GM11168 (cell line): ENCODE results near the gene ADGRG3.
"Not testable (repeated sequence)": the region's sequence is repeated elsewhere in the genome, so short reads cannot be mapped to it uniquely, and the experiment has no call there.

Source experiments
- in situ Hi-C: fragments of 300-500 bp; cut with MboI; formaldehyde crosslinking; loops from one replicate; pipeline ENCODE4 v1.12.0; 2022; ENCODE audit warnings: low sequenced_read_pairs; ENCODE audit not compliant: unreplicated experiment

Gene ADGRG3

DNA sequence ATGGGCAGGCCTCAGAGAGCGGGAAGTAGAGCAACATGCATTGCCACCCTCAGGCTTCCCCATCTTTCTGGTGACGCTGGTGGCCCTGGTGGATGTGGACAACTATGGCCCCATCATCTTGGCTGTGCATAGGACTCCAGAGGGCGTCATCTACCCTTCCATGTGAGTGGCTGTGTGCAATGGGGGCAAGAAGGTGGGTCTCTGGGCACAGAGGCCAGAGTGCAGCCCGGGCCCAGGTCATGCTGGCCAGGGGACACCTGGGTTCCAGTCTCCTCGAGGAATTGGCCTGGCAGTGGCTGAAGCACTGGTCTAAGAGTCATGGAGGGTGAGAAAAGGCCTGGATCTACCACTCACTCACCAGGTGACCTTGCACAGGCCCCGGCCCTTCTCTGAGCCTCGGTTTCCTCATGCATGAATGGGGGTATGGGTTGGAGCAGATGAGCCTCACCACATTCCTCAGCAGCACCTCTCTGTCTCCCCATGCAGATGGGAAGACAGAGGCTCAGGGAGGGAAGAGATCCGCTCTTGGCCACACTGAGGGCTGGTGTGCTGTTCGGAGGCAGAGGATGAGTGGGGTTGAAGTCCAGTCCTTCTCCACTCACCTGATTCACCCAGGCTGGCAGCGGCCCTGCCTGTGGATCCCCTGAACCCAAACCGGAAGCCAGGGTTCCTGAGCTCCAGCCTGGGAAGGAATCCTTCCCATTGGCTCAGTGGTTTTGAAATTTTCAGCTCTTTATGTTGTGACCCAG lies 7.2 kb upstream of the ADGRG3 start:
- in situ Hi-C loops, result no loop called here

DNA sequence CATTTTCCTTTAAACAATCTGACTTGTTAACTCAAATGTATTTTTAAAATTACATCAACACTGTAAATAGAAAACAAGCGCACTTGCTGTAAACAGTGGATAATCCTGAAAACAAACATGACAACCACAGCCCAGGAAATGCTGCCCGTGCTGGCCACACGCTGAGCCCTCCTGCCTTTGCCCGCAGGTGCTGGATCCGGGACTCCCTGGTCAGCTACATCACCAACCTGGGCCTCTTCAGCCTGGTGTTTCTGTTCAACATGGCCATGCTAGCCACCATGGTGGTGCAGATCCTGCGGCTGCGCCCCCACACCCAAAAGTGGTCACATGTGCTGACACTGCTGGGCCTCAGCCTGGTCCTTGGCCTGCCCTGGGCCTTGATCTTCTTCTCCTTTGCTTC lies 6.6 kb upstream of the ADGRG3 start:
- in situ Hi-C loops, result no loop called here

- in situ Hi-C loops, result no loop called here
These were observed 5.9 kb upstream of the ADGRG3 start for GRCh38 chr16:57661936-57662906.

DNA sequence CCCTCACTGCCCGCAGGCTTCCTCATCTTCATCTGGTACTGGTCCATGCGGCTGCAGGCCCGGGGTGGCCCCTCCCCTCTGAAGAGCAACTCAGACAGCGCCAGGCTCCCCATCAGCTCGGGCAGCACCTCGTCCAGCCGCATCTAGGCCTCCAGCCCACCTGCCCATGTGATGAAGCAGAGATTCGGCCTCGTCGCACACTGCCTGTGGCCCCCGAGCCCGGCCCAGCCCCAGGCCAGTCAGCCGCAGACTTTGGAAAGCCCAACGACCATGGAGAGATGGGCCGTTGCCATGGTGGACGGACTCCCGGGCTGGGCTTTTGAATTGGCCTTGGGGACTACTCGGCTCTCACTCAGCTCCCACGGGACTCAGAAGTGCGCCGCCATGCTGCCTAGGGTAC lies 4.7 kb upstream of the ADGRG3 start:
- in situ Hi-C loops, result no loop called here

DNA sequence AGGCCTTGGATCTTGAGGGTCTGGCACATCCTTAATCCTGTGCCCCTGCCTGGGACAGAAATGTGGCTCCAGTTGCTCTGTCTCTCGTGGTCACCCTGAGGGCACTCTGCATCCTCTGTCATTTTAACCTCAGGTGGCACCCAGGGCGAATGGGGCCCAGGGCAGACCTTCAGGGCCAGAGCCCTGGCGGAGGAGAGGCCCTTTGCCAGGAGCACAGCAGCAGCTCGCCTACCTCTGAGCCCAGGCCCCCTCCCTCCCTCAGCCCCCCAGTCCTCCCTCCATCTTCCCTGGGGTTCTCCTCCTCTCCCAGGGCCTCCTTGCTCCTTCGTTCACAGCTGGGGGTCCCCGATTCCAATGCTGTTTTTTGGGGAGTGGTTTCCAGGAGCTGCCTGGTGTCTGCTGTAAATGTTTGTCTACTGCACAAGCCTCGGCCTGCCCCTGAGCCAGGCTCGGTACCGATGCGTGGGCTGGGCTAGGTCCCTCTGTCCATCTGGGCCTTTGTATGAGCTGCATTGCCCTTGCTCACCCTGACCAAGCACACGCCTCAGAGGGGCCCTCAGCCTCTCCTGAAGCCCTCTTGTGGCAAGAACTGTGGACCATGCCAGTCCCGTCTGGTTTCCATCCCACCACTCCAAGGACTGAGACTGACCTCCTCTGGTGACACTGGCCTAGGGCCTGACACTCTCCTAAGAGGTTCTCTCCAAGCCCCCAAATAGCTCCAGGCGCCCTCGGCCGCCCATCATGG lies 4.0 kb upstream of the ADGRG3 start:
- in situ Hi-C loops, result no loop called here

DNA sequence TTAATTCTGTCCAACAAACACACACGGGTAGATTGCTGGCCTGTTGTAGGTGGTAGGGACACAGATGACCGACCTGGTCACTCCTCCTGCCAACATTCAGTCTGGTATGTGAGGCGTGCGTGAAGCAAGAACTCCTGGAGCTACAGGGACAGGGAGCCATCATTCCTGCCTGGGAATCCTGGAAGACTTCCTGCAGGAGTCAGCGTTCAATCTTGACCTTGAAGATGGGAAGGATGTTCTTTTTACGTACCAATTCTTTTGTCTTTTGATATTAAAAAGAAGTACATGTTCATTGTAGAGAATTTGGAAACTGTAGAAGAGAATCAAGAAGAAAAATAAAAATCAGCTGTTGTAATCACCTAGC lies 3.5 kb upstream of the ADGRG3 start:
- in situ Hi-C loops, result no loop called here

DNA sequence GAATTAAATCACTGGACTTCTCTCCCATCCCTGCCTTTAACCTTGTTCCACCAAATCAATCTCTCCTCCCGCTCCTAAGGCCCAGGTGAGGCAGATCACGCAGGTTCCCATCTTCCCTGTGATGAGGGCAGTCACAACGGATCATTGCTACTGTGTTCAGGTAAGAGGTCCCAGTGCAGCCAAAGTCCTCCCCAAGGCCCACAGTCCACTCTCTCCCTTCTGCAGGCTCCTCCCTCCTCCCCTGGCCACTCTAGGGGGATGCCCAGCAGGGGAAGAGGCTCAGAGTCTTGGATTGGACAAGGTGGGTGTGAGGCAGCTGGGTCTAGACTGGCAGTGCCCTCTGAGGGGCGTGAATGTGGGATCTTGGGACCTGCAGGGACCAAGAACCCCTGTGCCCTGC lies 2.6 kb upstream of the ADGRG3 start:
- in situ Hi-C loops, result no loop called here

GRCh38 chr16:57666353-57667047 lies 1.6 kb upstream of the ADGRG3 start:
- in situ Hi-C loops, result no loop called here

GRCh38 chr16:57667048-57667525 lies 1.0 kb upstream of the ADGRG3 start:
- in situ Hi-C loops, result no loop called here

DNA sequence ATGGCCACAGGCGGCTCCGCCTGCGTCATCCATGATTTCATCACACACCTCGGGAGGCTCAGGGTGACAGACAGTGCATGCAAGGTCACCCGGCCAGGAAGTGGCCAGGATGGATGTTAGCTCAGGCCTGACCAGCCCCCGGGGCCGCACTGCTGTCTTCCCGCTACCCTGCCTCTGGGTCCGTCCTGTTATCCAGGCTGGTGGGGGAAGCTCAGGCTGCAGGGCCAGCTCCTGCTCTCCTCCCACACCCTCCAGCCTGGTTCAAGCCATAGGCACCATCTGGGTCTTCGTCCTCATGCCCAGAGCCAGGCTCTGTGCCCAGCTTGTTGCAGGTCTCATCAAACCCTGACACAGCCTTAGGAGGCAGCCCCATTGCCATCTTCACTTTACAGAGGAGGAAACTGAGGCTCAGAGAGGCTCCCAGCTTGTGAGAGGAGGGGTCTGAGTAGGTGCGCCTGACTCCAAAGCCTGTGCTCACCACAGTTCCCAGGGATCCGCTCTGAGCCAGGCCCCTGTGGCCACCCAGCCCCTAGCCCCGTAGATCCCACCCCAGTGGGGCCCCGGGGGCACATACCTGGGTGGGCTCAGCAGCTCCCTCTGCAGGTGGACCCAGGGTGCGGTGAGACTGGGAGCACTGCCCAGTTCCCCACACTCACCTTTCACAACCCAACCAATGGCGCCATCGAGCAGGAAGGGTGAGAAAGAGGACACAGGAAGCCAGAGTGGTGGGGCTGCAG lies 412 bp upstream of the ADGRG3 start:
- in situ Hi-C loops, result no loop called here

- in situ Hi-C loops, result no loop called here
These were observed 747 bp downstream of the ADGRG3 start for GRCh38 chr16:57668630-57669475.

DNA sequence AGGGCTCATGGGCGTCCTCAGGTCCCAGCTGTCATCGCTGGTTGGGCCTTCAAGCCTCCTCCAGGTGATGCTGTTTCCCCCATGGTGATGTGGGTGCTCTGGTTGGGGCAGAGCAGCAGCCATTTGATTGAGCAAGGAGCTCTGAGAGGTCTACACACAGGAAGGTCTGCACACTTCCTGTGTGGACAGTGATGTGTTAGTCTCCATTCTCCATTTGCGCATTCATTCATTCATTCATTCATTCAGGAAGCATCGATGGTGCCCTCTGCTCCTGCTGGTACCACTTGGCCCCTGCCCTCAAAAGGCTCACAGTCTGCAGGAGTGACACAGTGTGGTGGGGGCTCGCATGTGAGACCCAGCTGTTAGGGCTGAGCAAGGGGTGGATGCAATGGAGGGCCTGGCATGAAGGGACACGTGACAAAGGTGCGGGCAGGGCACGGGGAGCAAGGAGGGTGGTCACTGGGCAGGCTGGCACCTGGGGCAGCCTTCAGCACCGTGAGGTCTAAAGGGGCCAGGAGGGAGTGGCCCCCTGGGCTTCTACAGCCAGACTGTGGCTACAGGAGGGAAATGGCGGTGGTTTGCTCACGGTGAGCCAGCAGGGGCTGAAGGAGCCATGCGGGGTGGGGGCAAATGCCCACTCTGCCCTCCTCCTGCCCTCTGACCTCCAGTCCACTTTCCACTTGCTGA lies 1.5 kb downstream of the ADGRG3 start:
- in situ Hi-C loops, result no loop called here

GRCh38 chr16:57670196-57670595 lies 2.1 kb downstream of the ADGRG3 start:
- in situ Hi-C loops, result no loop called here

GRCh38 chr16:57671451-57671850 lies 3.3 kb downstream of the ADGRG3 start:
- in situ Hi-C loops, result not testable (repeated sequence)

DNA sequence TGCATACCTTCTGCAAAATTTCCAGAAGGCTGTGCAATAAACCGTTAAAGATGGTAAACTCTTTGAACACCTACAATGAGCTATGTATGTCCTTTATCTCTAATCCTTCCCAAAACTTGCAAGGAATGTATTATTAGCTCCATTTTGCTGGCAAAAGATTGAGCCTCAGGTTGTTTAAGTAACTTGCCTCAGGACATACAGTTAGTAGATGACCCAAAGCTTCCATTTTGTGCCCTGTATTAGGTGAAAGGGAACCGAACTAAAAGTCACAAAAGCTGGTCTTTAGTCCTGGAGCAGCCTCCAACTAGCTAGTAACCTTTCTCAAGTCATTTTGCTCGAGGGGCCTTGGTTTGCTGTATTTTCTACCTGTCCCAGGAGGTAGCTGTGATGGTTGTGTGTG lies 4.3 kb downstream of the ADGRG3 start:
- in situ Hi-C loops, result no loop called here

DNA sequence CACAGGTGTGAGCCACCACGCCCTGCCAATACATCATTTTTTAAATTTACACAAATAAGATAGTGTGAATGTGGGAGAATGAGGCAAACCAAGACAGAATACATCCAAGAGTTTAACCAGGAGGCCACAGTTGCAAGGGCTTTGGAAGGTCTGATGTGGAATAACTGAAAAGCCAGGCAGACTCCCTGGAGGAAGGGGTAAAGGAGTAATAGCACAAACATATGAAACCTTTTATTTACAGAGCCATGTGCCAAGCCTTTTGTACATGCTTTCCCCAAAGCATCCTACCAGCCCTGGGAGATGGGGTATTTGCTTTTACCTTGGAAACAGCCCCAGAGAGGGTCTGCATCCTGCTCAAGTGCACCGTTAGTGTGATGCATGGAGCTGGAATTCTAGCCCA lies 4.7 kb downstream of the ADGRG3 start:
- in situ Hi-C loops, result no loop called here

DNA sequence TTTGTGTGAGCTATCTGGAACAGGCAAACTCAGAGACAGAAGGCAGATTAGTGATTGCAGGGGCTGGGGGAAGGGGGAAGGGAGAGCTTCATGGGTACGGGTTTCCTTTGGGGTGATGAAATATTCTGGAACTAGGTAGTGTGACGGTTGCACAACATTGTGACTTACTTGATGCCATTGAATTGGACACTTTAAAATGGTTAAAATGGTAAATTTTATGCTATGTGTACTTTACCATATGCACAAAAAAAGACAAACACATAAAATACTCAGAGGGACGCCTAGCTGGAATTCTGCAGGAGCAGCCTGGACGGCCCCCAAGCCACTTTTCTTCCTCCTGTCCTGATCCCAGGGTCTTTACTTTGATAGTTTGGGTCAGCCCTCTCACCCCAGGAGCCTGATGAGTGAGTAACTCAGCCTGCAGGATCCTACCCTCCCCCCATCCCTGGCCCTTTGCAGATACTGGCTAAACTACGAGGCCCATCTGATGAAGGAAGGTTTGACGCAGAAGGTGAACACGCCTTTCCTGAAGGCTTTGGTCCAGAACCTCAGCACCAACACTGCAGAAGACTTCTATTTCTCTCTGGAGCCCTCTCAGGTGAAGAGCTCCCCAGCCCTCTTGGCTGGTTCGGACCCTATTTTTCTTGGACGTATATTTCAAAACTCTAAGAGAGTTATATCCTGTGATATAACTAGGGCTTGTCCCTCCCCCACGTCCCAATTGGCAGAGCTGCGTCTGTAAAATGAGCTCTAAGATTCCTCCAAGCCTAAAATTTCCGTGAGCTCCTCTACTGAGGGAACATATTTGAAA lies 7.8 kb downstream of the ADGRG3 start:
- in situ Hi-C loops, result no loop called here
